NT2/D1 (cell line): ENCODE results near the gene SPTSSB.

Source experiments
- SUZ12 ChIP-seq: IDR thresholded peaks from 2 replicates; pipeline ENCODE4 v1.6.1; 2011; ENCODE audit not compliant: insufficient read length, insufficient read depth; ENCODE audit errors: extremely low read depth
- YY1 ChIP-seq: IDR thresholded peaks from 2 replicates; pipeline ENCODE4 v1.6.1; 2011; ENCODE audit not compliant: insufficient read length, insufficient read depth
- ZNF274 ChIP-seq: IDR thresholded peaks from 2 replicates; pipeline ENCODE4 v1.6.1; 2011; ENCODE audit warnings: mild to moderate bottlenecking, low read depth, low read length

GRCh38 chr3:161393803-161394202, 22.5 kb upstream of the SPTSSB start:
- TF ChIP-seq SUZ12 (no peak), YY1 (no peak), ZNF274 (no peak)
